GM21447 (cell line): ENCODE results near the gene URM1.
"Not testable (repeated sequence)": the region's sequence is repeated elsewhere in the genome, so short reads cannot be mapped to it uniquely, and the experiment has no call there.

Experiments
- ATAC-seq: cut with Tn5 transposase; IDR thresholded peaks from one replicate; pipeline ENCODE4 v1.9.1; 2021; ENCODE audit not compliant: unreplicated experiment

URM1 gene

GRCh38 chr9:128370752-128371629 is at the start of gene URM1:
Gene URM1 (plus strand): TSS chr9:128371374. CDS start chr9:128371381, 7 bp downstream.
- ATAC-seq = peak; percentile 83

- ATAC-seq = peak; percentile 21
Measured at GRCh38 chr9:128321879-128322403, 49.2 kb upstream of the URM1 start.

DNA sequence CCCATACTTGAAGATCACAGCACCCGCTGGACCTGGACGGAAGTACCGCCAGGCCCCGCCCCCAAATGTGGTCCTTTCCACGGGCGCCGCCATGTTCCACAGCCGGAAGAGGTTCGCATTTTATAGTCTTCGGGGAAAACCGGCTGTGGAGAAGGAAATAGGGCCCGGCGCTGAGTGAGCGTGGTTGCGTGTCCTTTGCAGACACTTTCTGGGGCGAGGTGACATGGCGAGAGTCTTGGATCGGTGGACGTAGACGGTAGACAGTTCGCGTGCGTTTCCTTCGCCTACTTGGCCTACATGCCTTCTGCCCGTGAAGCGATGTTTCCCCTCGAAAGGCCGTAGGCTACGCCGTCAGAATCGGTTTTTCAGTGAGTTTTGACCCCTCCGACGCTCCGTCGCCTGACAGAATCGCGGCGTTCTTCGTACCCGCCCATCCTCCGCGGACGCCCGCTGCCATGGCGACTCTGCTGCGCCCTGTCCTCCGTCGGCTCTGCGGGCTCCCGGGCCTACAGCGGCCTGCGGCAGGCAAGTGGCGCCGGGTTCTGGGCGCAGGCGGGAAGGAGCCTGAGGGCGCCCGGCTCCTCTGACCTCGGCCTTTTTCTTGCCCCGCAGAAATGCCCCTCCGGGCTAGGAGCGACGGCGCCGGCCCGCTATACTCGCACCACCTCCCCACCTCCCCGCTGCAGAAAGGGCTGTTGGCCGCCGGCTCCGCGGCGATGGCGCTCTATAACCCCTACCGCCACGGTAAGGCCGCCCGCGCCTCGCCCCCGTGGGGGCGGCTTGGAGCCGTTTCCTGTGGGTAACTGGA is 48.6 kb upstream of the URM1 start, which contains the start of the genes COQ4 and TRUB2:
Gene COQ4 (plus strand): TSS at position 436 of the 808 bp plus-strand sequence. CDS start 20 bp downstream, at position 456.
Gene TRUB2 (minus strand): TSS at position 44 of the 808 bp plus-strand sequence. CDS start 39 bp downstream, at position 5.
- ATAC-seq = peak; percentile 80

GRCh38 chr9:128323212-128323730 is 47.9 kb upstream of the URM1 start:
- ATAC-seq = no peak

DNA sequence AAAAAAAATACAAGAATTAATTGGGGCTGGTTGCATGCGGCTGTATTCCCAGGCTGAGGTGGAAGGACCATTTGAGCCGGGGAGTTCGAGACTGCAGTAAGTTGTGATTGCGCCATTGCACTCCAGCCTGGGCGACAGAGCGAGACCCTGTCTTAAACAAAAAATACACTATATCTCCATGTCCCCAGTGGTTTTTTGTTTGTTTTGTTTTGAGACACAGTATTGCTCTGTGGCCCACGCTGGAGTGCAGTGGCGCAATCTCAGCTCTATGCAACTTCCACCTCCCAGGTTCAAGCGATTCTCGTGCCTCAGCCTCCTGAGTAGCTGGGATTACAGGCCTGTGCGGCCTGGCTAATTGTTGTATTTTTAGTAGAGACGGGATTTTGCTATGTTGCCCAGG is 47.4 kb upstream of the URM1 start:
- no peak for ATAC-seq

DNA sequence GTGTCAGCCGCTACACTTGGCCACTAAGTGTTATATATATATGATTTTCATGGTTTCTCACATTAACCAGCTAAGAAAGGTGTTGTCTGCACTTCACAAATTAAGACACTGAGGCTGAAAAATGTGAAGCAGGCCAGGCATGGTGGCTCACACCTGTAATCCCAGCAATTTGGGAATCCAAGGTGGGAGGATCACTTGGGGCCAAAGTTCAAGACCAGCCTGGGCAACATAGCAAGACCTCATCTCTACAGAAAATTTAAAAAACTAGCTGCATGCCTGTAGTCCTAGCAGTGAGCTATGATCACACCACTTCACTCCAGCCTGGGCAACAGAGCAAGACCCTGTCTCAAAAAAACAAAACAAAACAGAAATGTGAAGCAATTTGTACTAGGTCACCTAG is 46.8 kb upstream of the URM1 start:
- ATAC-seq = no peak

DNA sequence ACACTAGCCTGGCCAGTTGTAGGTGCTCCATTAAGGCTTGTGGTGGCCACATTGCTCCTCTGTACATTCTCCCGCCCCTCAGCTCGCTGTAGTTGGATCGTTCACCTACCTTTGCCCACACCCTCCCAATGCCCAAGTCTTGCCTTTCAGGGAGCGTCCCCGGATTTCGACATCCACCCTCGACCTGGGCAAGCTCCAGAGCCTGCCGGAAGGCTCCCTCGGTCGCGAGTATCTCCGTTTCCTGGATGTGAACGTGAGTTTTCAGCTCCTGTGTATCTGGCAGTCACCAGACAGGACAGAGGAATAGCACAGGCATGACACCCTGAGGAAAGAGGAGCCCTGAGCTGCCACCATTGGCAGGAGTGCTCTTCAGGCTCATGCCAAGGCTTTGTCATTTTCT is 45.5 kb upstream of the URM1 start:
- ATAC-seq = no peak

GRCh38 chr9:128333451-128333869 is 37.7 kb upstream of the URM1 start:
- ATAC-seq = no peak

DNA sequence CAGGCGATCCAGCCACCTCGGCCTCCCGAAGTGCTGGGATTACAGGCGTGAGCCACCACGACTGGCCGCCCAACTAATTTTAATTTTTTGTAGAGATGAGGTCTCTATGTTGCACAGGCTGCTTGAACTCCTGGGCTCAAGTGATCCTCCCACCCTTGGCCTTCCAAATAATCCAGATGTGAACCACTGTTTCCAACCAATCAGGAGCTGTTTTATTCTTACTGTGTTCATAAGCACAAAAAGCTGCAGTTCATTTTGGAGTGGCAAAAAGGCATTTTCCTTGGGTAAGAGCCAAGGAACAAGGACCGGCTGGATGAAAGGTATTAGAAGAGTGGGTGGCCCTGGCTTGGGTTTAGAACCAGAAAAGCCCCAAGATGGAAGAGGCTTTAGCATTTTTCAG is 36.0 kb upstream of the URM1 start:
- ATAC-seq = no peak

- ATAC-seq = no peak
Measured at GRCh38 chr9:128335914-128336313, 35.3 kb upstream of the URM1 start.

DNA sequence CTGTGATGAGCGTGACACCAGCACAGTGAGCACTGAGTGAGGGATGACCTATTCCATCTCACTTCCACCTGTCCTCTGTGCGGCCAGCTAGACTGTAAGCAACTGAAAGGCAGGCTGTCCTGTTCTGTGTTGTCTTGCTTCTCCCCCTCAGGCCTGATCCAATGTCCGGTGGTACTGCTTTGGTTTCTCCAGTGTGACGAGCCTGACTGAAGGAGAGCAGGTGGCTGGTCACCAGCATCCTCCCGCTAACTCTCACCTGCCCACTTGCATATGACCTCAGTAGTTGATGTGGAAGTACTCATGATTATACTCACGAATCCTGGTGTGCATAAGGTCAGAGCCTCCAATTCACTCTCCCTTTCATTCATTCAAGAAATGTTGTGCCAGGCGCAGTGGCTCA is 33.2 kb upstream of the URM1 start:
- no peak for ATAC-seq

DNA sequence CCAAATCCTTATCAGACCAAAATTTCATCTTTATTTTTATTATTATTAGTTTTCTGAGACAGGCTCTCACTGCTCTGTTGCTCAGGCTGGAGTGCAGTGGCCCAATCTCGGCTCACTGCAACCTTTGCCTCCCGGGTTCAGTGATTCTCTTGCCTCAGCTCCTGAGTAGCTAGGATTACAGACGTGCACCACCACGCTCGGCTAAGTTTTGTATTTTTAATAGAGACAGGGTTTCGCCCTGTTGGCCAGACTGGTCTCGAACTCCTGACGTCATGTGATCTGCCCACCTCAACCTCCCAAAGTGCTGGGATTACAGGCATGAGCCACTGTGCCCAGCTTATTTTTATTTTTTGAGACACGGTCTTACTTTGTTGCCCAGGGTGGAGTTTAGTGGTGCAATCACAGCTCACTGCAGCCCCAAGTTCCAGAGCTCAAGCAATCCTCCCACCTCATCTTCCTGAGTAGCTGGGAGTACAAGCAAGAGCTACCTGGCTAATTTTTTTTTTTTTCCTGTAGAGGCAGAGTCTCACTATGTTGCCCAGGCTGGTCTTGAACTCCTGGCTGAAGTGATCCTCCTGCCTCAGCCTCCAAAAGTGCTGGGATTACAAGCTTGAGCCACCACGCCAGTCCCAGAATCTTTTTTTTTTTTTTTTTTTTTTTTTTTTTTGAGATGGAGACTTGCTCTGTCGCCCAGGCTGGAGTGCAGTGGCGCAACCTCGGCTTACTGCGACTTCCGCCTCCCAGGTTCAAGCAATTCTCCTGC is 32.1 kb upstream of the URM1 start:
- not testable (repeated sequence) for ATAC-seq

- peak; percentile 79 for ATAC-seq
Measured at GRCh38 chr9:128339761-128340690, 31.1 kb upstream of the URM1 start, which contains the start of gene SLC27A4. Gene SLC27A4 (plus strand): TSS chr9:128340527. CDS start chr9:128343133, 2,606 bp downstream.

GRCh38 chr9:128340691-128341434 is 30.3 kb upstream of the URM1 start:
- ATAC-seq = peak; percentile 29

- peak; percentile 56 for ATAC-seq
Measured at GRCh38 chr9:128341435-128341849, 29.7 kb upstream of the URM1 start.

GRCh38 chr9:128342971-128343680 is 28.0 kb upstream of the URM1 start:
- no peak for ATAC-seq

DNA sequence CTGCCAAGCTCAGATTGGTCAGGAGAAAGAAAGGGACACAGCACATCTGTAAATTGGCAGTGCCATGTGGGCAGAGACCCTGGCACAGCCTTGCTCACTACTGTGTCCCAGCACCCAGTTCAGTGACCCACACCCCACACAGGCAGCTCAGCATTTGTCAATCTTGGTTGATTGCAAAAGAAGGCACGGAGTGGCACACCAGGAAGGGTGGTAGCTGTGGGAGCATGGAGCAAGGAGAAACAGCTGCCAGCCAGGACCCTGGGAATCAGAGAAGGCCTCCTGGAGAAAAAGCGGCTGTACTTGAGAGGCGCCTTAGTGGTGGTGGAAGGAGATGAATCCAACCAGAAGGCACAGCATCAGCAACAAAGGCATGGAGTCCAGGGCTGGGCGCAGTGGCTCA is 27.3 kb upstream of the URM1 start:
- ATAC-seq = no peak
